HG03469 (cell line): ENCODE results near the gene FMNL2.
"Not testable (repeated sequence)": the region's sequence is repeated elsewhere in the genome, so short reads cannot be mapped to it uniquely, and the experiment has no call there.

Experiments
- ATAC-seq: cut with Tn5 transposase; IDR thresholded peaks from one replicate; pipeline ENCODE4 v1.9.1; 2021; ENCODE audit warnings: mild to moderate bottlenecking, moderate library complexity, moderate number of reproducible peaks; ENCODE audit not compliant: unreplicated experiment

The FMNL2 gene

GRCh38 chr2:152372438-152372984 is 37.5 kb downstream of the FMNL2 start:
- ATAC-seq, result no peak

GRCh38 chr2:152375174-152375573 is 40.2 kb downstream of the FMNL2 start:
- no peak for ATAC-seq

GRCh38 chr2:152376385-152376784 is 41.4 kb downstream of the FMNL2 start:
- ATAC-seq, result no peak

GRCh38 chr2:152376968-152377367 is 42.0 kb downstream of the FMNL2 start:
- no peak for ATAC-seq

GRCh38 chr2:152379089-152379488 is 44.1 kb downstream of the FMNL2 start:
- ATAC-seq, result no peak

- no peak for ATAC-seq
Observed at GRCh38 chr2:152380261-152381055, 45.5 kb downstream of the FMNL2 start.

- no peak for ATAC-seq
Observed at GRCh38 chr2:152383702-152384101, 48.7 kb downstream of the FMNL2 start.

GRCh38 chr2:152384992-152385391 is 50.0 kb downstream of the FMNL2 start:
- no peak for ATAC-seq

- no peak for ATAC-seq
Observed at GRCh38 chr2:152385650-152386049, 50.7 kb downstream of the FMNL2 start.

GRCh38 chr2:152386266-152386665 is 51.3 kb downstream of the FMNL2 start:
- ATAC-seq, result no peak

GRCh38 chr2:152387041-152387440 is 52.1 kb downstream of the FMNL2 start:
- ATAC-seq, result no peak

GRCh38 chr2:152388269-152388668 is 53.3 kb downstream of the FMNL2 start:
- ATAC-seq, result not testable (repeated sequence)

GRCh38 chr2:152389483-152389882 is 54.5 kb downstream of the FMNL2 start:
- no peak for ATAC-seq

- ATAC-seq, result no peak
Observed at GRCh38 chr2:152390837-152391236, 55.9 kb downstream of the FMNL2 start.

GRCh38 chr2:152391318-152391717 is 56.3 kb downstream of the FMNL2 start:
- ATAC-seq, result no peak

GRCh38 chr2:152393377-152393776 is 58.4 kb downstream of the FMNL2 start:
- no peak for ATAC-seq

- ATAC-seq, result no peak
Observed at GRCh38 chr2:152394326-152394725, 59.4 kb downstream of the FMNL2 start.

- no peak for ATAC-seq
Observed at GRCh38 chr2:152395103-152395502, 60.1 kb downstream of the FMNL2 start.

GRCh38 chr2:152395572-152395971 is 60.6 kb downstream of the FMNL2 start:
- ATAC-seq, result no peak

GRCh38 chr2:152396051-152396511 is 61.1 kb downstream of the FMNL2 start:
- ATAC-seq, result no peak

GRCh38 chr2:152396763-152397162 is 61.8 kb downstream of the FMNL2 start:
- ATAC-seq, result no peak

GRCh38 chr2:152399003-152399402 is 64.0 kb downstream of the FMNL2 start:
- no peak for ATAC-seq
